ENCODE results near the gene PCDHA12.
"Not testable (repeated sequence)": the region's sequence is repeated elsewhere in the genome, so short reads cannot be mapped to it uniquely, and the experiment has no call there.

PCDHA12 gene

DNA sequence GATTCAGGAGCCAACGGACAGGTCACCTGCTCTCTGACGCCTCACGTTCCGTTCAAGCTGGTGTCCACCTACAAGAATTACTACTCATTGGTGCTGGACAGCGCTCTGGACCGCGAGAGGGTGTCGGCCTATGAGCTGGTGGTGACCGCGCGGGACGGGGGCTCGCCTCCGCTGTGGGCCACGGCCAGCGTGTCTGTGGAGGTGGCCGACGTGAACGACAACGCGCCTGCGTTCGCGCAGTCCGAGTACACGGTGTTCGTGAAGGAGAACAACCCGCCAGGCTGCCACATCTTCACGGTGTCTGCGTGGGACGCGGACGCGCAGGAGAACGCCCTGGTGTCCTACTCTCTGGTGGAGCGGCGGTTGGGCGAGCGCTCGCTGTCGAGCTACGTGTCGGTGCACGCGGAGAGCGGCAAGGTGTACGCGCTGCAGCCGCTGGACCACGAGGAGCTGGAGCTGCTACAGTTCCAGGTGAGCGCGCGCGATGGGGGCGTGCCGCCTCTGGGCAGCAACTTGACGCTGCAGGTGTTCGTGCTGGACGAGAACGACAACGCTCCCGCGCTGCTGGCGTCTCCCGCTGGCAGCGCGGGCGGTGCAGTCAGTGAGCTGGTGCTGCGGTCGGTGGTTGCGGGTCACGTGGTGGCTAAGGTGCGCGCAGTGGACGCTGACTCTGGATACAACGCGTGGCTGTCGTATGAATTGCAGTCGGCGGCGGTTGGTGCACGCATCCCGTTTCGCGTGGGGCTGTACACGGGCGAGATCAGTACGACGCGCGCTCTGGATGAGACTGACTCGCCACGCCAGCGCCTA lies 17.7 kb upstream of the PCDHA12 start:
- DNase-seq (ENCODE audit: low read depth in 2 of 3, low spot score in 1 of 3), result no peak

DNA sequence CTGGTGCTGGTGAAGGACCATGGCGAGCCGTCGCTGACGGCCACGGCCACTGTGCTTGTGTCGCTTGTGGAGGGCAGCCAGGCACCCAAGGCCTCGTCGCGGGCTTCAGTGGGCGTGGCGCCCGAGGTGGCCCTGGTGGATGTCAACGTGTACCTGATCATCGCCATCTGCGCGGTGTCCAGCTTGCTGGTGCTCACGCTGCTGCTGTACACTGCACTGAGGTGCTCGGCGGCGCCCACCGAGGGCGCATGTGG lies 17.2 kb upstream of the PCDHA12 start:
- DNase-seq (ENCODE audit: low read depth in 2 of 3, low spot score in 1 of 3), result no peak

DNA sequence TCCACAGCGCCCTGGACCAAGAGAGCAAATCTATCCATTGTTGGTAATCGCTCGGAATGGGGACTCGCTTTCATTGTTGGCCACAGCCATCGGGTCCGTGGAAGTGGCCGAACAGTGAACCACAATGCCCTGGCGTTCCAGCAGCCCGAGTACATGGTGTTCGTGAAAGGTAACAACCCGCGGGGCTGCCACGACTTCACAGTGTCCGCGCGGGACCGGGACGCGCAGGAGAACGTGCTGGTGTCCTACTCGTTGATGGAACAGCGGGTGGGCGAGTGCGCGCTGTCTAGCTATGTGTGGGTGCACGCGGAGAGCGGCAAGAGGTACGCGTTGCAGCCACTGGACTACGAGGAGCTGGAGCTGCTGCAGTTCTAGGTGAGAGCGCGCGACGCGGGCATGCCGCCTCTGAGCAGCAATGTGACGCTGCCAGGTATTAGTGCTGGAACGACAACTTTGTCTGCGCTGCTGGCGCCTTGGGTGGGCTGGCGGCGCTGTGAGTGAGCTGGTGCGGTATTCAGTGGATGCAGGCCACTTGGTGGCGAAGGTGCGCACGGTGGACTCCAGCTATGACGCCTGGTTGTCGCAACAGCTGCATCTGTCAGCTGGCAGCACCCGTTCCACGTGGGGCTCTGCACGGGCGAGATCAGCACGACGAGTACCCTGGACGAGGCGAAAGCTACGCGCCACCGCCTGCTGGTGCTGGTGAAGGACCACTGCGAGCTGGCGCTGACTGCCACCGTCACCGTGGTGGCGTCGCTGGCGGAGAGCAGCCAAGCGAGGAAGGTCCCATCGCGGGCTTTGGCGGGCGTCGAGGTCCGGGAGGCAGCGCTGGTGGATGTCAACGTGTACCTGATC lies 12.4 kb upstream of the PCDHA12 start:
- no peak for DNase-seq (ENCODE audit: low read depth in 2 of 3, low spot score in 1 of 3)

DNA sequence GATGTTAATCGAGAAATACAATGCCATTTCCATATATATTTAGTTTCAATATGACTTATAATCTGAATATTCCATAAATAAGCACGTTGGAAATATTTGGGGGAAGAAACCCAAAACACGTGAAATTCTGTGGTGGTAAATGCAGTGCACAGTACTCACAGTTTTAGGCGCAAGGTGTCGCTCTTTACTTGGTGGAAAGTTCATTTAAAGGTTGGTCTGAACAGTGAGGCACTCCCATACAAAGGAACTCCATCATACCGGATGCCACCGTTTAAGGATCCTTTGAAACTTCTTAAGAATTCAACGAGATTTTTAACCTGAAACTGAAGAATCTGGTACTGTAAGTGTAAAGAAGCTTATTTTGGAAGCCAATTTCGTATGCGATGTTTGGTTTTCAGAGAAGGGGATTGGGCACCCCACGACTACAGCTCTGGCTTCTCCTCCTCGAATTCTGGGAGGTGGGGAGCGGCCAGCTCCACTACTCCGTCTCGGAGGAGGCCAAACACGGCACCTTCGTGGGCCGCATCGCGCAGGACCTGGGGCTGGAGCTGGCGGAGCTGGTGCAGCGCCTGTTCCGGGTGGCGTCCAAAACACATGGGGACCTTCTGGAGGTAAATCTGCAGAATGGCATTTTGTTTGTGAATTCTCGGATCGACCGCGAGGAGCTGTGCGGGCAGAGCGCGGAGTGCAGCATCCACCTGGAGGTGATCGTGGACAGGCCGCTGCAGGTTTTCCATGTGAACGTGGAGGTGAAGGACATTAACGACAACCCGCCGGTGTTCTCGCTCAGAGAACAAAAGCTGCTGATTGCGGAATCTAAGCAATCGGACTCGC lies 6.2 kb upstream of the PCDHA12 start, which contains the start of gene PCDHA11:
Gene PCDHA11, plus strand, starts transcription at position 237 of the 834 bp plus-strand sequence. Its CDS starts 147 bp downstream, at position 384.
- DNase-seq (ENCODE audit: low read depth in 2 of 3, low spot score in 1 of 3), result no peak

DNA sequence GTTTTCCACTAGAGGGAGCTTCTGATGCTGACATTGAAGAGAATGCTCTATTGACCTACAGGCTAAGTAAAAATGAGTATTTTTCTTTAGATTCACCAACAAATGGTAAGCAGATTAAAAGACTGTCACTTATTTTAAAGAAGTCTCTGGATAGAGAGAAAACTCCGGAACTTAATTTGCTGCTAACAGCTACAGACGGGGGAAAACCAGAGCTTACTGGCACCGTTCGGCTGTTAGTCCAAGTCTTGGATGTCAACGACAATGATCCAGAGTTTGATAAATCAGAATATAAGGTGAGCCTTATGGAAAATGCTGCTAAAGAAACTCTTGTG lies 5.6 kb upstream of the PCDHA12 start:
- DNase-seq (ENCODE audit: low read depth in 2 of 3, low spot score in 1 of 3), result no peak

DNA sequence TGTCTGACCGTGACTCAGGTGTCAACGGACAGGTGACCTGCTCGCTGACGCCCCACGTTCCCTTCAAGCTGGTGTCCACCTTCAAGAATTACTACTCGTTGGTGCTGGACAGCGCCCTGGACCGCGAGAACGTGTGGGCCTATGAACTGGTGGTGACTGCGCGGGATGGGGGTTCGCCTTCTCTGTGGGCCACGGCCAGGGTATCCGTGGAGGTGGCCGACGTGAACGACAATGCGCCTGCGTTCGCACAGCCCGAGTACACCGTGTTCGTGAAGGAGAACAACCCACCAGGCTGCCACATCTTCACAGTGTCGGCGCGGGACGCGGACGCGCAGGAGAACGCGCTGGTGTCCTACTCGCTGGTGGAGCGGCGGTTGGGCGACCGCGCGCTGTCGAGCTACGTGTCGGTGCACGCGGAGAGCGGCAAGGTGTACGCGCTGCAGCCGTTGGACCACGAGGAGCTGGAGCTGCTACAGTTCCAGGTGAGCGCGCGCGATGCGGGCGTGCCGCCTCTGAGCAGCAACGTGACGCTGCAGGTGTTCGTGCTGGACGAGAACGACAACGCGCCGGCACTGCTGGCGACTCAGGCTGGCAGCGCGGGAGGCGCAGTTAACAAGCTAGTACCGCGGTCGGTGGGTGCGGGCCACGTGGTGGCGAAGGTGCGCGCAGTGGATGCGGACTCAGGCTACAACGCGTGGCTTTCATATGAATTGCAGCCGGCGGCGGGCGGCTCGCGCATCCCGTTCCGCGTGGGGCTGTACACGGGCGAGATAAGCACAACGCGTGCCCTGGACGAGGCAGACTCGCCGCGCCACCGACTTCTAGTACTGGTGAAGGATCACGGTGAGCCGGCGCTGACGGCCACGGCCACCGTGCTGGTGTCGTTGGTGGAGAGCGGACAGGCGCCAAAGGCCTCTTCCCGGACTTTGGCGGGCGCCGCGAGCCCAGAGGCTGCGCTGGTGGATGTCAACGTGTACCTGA lies 4.6 kb upstream of the PCDHA12 start:
- no peak for DNase-seq (ENCODE audit: low read depth in 2 of 3, low spot score in 1 of 3)

DNA sequence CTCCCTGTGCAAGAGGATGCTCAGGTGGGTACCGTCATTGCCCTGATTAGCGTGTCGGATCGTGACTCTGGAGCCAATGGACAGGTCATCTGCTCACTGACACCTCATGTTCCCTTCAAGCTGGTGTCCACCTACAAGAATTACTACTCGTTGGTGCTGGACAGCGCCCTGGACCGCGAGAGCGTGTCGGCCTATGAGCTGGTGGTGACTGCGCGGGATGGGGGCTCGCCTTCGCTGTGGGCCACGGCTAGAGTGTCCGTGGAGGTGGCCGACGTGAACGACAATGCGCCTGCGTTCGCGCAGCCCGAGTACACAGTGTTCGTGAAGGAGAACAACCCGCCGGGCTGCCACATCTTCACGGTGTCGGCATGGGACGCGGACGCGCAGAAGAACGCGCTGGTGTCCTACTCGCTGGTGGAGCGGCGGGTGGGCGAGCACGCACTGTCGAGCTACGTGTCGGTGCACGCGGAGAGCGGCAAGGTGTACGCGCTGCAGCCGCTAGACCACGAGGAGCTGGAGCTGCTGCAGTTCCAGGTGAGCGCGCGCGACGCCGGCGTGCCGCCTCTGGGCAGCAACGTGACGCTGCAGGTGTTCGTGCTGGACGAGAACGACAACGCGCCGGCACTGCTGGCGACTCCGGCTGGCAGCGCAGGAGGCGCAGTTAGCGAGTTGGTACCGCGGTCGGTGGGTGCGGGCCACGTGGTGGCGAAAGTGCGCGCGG lies 1.6 kb downstream of the PCDHA12 start:
- DNase-seq (ENCODE audit: low read depth in 2 of 3, low spot score in 1 of 3), result not testable (repeated sequence)

DNA sequence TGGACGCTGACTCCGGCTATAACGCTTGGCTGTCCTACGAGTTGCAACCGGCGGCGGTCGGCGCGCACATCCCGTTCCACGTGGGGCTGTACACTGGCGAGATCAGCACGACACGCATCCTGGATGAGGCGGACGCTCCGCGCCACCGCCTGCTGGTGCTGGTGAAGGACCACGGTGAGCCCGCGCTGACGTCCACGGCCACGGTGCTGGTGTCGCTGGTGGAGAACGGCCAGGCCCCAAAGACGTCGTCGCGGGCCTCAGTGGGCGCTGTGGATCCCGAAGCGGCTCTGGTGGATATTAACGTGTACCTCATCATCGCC lies 2.1 kb downstream of the PCDHA12 start:
- DNase-seq (ENCODE audit: low read depth in 2 of 3, low spot score in 1 of 3), result no peak

DNA sequence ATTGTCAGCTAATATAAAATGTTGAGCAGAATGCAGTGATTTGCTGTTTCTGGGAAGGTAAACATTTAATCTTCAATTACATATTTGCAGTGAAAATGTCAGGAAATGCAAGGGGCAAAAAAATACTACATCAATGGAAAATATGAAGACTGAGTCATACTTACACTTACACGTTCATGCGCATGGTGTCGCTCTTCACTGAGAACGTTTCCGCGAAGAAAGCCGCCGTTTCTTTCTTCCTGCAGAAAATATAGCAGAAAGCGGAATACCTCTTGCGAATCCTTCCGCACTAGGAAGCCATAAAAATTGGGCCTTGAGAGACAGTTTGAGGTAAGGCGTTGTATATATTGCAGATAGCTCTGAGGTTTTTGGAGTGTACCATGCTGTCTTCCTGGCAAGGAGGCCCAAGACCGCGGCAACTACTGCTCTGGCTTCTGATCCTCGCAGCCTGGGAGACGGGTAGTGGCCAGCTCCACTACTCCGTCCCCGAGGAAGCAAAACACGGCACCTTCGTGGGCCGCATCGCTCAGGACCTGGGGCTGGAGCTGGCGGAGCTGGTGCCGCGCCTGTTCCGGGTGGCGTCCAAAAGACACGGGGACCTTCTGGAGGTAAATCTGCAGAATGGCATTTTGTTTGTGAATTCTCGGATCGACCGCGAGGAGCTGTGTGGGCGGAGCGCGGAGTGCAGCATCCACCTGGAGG lies 6.9 kb downstream of the PCDHA12 start, which contains the start of gene PCDHA13:
Gene PCDHA13, plus strand, starts transcription at position 236 of the 702 bp plus-strand sequence. Its CDS starts 145 bp downstream, at position 381.
- no peak for DNase-seq (ENCODE audit: low read depth in 2 of 3, low spot score in 1 of 3)

DNA sequence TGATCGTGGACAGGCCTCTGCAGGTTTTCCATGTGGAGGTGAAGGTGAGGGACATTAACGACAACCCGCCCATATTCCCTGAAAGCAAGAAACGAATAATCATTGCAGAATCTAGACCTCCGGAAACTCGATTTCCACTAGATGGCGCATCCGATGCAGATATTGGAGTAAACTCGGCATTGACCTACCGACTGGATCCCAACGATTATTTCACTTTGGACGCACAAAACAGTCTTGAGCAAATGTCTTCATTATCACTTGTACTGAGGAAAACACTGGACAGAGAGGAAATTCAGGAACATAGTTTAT lies 7.4 kb downstream of the PCDHA12 start:
- DNase-seq (ENCODE audit: low read depth in 2 of 3, low spot score in 1 of 3), result no peak

DNA sequence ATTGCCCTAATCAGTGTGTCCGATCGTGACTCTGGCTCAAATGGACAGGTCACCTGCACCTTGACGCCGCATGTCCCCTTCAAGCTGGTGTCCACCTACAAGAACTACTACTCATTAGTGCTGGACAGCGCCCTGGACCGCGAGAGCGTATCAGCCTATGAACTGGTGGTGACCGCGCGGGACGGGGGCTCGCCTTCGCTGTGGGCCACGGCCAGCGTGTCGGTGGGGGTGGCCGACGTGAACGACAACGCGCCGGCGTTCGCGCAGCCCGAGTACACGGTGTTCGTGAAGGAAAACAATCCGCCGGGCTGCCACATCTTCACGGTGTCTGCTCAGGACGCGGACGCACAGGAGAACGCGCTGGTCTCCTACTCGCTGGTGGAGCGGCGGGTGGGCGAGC lies 8.3 kb downstream of the PCDHA12 start:
- no peak for DNase-seq (ENCODE audit: low read depth in 2 of 3, low spot score in 1 of 3)

DNA sequence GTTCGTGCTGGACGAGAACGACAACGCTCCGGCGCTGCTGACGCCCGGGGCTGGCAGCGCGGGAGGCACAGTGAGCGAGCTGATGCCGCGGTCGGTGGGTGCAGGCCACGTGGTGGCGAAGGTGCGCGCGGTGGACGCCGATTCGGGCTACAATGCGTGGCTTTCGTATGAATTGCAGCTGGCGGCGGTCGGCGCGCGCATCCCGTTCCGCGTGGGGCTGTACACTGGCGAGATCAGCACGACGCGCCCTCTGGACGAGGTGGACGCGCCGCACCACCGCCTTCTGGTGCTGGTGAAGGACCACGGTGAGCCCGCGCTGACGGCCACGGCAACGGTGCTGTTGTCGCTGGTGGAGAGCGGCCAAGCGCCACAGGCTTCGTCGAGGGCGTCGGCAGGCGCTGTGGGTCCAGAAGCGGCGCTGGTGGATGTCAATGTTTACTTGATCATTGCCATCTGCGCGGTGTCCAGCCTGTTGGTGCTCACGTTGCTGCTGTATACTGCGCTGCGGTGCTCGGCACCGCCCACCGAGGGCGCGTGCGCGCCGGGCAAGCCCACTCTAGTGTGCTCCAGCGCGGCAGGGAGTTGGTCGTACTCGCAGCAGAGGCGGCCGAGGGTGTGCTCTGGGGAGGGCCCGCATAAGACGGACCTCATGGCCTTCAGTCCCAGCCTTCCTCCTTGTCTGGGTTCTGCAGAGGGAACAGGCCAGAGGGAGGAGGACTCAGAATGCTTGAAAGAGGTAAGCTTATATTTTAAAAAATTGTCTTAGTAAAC lies 9.0 kb downstream of the PCDHA12 start:
- DNase-seq (ENCODE audit: low read depth in 2 of 3, low spot score in 1 of 3), result no peak

DNA sequence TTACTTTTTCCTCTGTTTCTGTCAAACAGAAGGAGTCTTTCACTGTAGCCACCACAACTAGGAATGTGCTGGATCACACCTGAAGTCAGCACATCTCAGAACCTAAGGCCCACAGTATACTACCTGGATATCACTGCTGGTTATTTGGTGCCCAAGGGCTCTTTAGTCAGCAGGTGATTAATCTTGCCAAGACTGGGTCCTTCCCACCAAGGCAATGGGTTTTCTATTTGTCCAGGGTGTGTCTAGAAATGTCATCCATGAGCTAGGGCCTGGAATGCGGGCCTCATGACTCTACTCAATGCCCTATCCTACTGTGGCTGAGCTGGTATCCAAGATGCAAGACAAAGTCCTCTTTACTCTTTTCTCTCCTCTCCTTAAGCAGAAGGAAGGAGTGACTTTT lies 41.2 kb downstream of the PCDHA12 start:
- no peak for DNase-seq (ENCODE audit: low read depth in 2 of 3, low spot score in 1 of 3)

DNA sequence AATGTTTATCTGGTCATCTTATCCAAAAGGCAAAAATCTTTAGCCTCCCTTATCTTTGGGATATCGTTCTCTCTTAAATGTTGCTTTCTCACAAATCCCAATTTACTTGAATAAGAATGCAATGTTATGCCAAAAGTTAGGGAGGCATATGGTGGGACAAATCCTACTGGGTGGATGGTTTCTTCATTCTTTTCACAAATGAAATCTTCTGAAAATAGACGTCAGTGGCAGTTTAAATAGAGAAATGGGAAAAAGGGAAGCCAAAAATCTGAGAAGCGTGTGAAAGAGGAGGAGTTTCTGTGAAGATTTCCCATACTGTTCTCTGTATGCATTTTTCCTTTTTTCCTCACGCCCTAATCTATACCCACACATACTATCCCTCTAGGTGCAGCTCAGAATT lies 48.5 kb downstream of the PCDHA12 start:
- no peak for DNase-seq (ENCODE audit: low read depth in 2 of 3, low spot score in 1 of 3)

DNA sequence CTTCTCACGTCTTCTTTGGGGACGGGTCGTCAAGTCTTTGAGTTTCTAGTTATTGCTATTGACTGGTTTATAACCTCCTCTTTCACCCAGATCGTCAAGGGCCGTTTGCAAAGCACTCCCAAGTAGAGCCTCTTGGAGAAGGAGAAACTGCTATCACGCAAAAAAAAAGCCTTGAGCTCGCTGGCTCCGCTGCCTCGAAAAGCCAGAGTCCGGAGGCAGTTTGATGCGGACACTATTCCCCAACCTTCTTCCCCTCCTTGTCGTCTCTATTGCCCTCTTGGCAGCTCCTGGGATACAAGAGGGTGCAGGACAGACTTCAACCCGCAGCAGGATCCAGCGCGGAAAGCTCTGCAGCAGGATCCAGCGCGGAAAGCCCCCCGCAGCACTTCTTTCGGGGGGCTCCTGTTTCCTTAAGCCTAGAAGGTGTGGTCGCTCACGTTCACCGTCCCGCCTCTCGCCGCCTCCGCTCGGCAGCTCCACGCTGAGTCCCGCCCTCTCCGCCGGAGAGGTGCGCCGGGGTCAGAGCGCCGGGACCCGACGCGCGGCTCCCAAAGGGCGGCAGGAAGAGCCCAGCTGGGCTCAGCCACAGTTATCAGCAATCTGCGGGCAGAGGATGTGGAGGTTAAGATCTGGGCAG lies 50.8 kb downstream of the PCDHA12 start, which contains the start of gene PCDHAC1:
Gene PCDHAC1, plus strand, starts transcription at position 494 of the 637 bp plus-strand sequence. CDS start 594 bp downstream, outside the sequence.
- DNase-seq (ENCODE audit: low read depth in 2 of 3, low spot score in 1 of 3), result no peak

DNA sequence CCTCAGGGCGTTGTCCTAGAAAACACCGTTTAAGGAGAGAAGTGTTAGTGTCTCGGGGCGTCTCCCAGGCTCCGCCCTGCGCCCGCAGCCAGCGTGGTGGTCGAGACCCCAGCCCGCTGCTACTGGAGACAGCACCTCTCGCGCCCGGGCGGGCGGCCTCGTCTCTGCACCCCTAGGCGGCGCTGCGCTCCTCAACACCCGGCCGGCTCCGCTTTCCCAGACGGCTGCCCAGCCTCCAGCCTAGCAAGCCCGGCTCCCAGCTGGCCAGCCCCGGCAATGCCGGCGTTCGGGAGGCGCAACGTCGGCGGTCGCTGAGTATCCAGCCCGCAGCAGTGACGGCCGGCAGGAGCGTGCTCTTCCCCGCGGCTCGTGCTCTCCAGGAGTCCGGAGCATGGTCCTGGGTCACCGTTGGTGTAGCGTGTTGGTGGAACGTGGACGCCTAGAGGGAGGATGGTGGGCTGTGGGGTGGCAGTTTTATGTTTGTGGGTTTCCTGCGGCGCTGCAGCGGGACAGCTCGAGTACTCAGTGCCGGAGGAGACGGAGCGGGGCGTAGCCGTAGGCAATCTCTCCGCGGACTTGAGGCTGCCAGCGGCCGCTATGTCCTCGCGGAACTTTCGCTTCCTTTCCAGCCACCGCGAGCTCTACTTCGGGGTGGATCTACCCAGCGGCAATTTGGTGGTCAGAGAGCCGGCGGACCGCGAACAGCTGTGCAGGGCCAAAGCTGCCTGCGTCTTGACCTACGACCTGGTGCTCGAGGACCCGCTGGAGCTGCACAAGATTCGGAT lies 51.5 kb downstream of the PCDHA12 start:
- peak in 2 of 3 donors; percentile 17 to 28 for DNase-seq (ENCODE audit: low read depth in 2 of 3, low spot score in 1 of 3)

DNA sequence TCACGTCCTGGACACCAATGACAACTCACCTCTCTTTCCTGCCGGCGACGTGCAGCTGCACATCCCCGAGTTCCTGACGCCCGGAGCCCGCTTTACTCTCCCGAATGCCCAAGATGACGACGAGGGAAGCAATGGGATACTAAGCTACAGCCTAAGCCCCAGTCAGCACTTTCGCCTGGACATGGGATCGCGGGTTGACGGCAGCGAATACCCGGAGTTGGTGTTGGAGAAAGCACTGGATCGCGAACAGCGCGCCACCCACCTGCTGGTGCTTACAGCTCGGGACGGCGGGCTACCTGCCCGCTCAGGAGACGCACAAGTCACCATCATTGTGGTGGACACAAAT lies 52.1 kb downstream of the PCDHA12 start:
- DNase-seq (ENCODE audit: low read depth in 2 of 3, low spot score in 1 of 3), result no peak
